ENCODE results near the gene ZNF821. TPM values are rescaled to one million over a fixed set of nuclear protein-coding genes. Genes with fewer than 3 reads are reported as not detected.

Gene ZNF821
- total RNA-seq, 1 experiment from 2014 or later, result 3.4 TPM

GRCh38 chr16:71852158-71852557, 31.8 kb downstream of the ZNF821 start:
- ChIA-PET CTCF (interaction anchor here (1.8 kb wide), 1 partner anchor 31 kb away, joined by 9 read pairs; no protein-coding TSS in a partner anchor), POLR2A (interaction anchor here (0.6 kb wide), 1 partner anchor 43 kb away, joined by 3 read pairs; no protein-coding TSS in a partner anchor)
- H3K9me3 Mint-ChIP-seq (ENCODE audit: unreplicated experiment), result no peaks in the 10 kb centered on the region
- H3K4me1 Mint-ChIP-seq (ENCODE audit: insufficient read depth, unreplicated experiment), result peaks cover 14% of the 10 kb centered on the region
- peaks cover 55% of the 10 kb centered on the region for H3K36me3 Mint-ChIP-seq (ENCODE audit: insufficient read depth, unreplicated experiment)
- intact Hi-C loops (cut with micrococcal nuclease), result no loop called here
- H3K4me3 Mint-ChIP-seq (ENCODE audit: unreplicated experiment), result no peak overlapping the region
- DNase-seq (ENCODE audit: unreplicated experiment), result no peak
- H3K27ac Mint-ChIP-seq (ENCODE audit: low read depth, unreplicated experiment), result no peak overlapping the region
- no peak for TF ChIP-seq CTCF (IDR thresholded peaks at IDR 0.05; ENCODE audit: unreplicated experiment)
- H3K27me3 Mint-ChIP-seq (ENCODE audit: insufficient read depth, unreplicated experiment), result no peaks in the 10 kb centered on the region
- no TSS peak for BruUV-seq (replicated peaks)

GRCh38 chr16:71851746-71852145, 32.2 kb downstream of the ZNF821 start:
- no peak overlapping the region for H3K4me3 Mint-ChIP-seq (ENCODE audit: unreplicated experiment)
- BruUV-seq (replicated peaks), result no TSS peak
- no peaks in the 10 kb centered on the region for H3K9me3 Mint-ChIP-seq (ENCODE audit: unreplicated experiment)
- H3K36me3 Mint-ChIP-seq (ENCODE audit: insufficient read depth, unreplicated experiment), result peaks cover 56% of the 10 kb centered on the region
- POLR2A ChIA-PET, result interaction anchor here (0.6 kb wide), 1 partner anchor 42 kb away, joined by 3 read pairs; no protein-coding TSS in a partner anchor
- intact Hi-C loops (cut with micrococcal nuclease), result no loop called here
- TF ChIP-seq CTCF (IDR thresholded peaks at IDR 0.05; ENCODE audit: unreplicated experiment), result no peak
- H3K27me3 Mint-ChIP-seq (ENCODE audit: insufficient read depth, unreplicated experiment), result no peaks in the 10 kb centered on the region
- peaks cover 17% of the 10 kb centered on the region for H3K4me1 Mint-ChIP-seq (ENCODE audit: insufficient read depth, unreplicated experiment)
- no peak overlapping the region for H3K27ac Mint-ChIP-seq (ENCODE audit: low read depth, unreplicated experiment)
- no peak for DNase-seq (ENCODE audit: unreplicated experiment)
- CTCF ChIA-PET, result interaction anchor here (1.8 to 2.5 kb wide), 2 partner anchors 31 kb away, joined by 9 read pairs; no protein-coding TSS in a partner anchor

GRCh38 chr16:71848622-71849021, 35.4 kb downstream of the ZNF821 start:
- ChIA-PET POLR2A (no interaction called here), CTCF (interaction anchor here (2.0 kb wide), 1 partner anchor 33 kb away, joined by 13 read pairs; no protein-coding TSS in a partner anchor)
- no peak for DNase-seq (ENCODE audit: unreplicated experiment)
- H3K4me1 Mint-ChIP-seq (ENCODE audit: insufficient read depth, unreplicated experiment), result peaks cover 22% of the 10 kb centered on the region
- intact Hi-C loops (cut with micrococcal nuclease), result loop anchor here (10.0 kb wide), 1 partner anchor 84 kb away; no protein-coding TSS in a partner anchor
- no TSS peak for BruUV-seq (replicated peaks)
- H3K4me3 Mint-ChIP-seq (ENCODE audit: unreplicated experiment), result no peak overlapping the region
- peaks cover 53% of the 10 kb centered on the region for H3K36me3 Mint-ChIP-seq (ENCODE audit: insufficient read depth, unreplicated experiment)
- no peaks in the 10 kb centered on the region for H3K9me3 Mint-ChIP-seq (ENCODE audit: unreplicated experiment)
- no peak for TF ChIP-seq CTCF (IDR thresholded peaks at IDR 0.05; ENCODE audit: unreplicated experiment)
- no peaks in the 10 kb centered on the region for H3K27me3 Mint-ChIP-seq (ENCODE audit: insufficient read depth, unreplicated experiment)
- H3K27ac Mint-ChIP-seq (ENCODE audit: low read depth, unreplicated experiment), result no peak overlapping the region

GRCh38 chr16:71847096-71847495, 36.9 kb downstream of the ZNF821 start:
- POLR2A ChIA-PET, result interaction anchor here (1.0 to 4.6 kb wide), 11 partner anchors 8 to 115 kb away, joined by 3 to 60 read pairs (median 11); partner anchors contain the start of genes AP1G1 and IST1

More at GRCh38 chr16:71847096-71847495, 36.9 kb downstream of the ZNF821 start:
- peak overlapping the region; percentile 90 for H3K4me3 Mint-ChIP-seq (ENCODE audit: unreplicated experiment)
- peaks cover 22% of the 10 kb centered on the region for H3K4me1 Mint-ChIP-seq (ENCODE audit: insufficient read depth, unreplicated experiment)
- CTCF ChIA-PET, result interaction anchor here (0.7 to 2.0 kb wide), 6 partner anchors 9 to 117 kb away, joined by 3 to 13 read pairs (median 3); no protein-coding TSS in a partner anchor
- H3K9me3 Mint-ChIP-seq (ENCODE audit: unreplicated experiment), result no peaks in the 10 kb centered on the region
- no peak for TF ChIP-seq CTCF (IDR thresholded peaks at IDR 0.05; ENCODE audit: unreplicated experiment)
- DNase-seq (ENCODE audit: unreplicated experiment), result no peak
- no TSS peak for BruUV-seq (replicated peaks)
- intact Hi-C loops (cut with micrococcal nuclease), result loop anchor here (10.0 kb wide), 1 partner anchor 82 kb away; no protein-coding TSS in a partner anchor
- peaks cover 51% of the 10 kb centered on the region for H3K36me3 Mint-ChIP-seq (ENCODE audit: insufficient read depth, unreplicated experiment)
- H3K27me3 Mint-ChIP-seq (ENCODE audit: insufficient read depth, unreplicated experiment), result no peaks in the 10 kb centered on the region
- peak overlapping the region; percentile 98 for H3K27ac Mint-ChIP-seq (ENCODE audit: low read depth, unreplicated experiment)
